Measurements from ENCODE around the gene ZRANB1.

The ZRANB1 gene

DNA sequence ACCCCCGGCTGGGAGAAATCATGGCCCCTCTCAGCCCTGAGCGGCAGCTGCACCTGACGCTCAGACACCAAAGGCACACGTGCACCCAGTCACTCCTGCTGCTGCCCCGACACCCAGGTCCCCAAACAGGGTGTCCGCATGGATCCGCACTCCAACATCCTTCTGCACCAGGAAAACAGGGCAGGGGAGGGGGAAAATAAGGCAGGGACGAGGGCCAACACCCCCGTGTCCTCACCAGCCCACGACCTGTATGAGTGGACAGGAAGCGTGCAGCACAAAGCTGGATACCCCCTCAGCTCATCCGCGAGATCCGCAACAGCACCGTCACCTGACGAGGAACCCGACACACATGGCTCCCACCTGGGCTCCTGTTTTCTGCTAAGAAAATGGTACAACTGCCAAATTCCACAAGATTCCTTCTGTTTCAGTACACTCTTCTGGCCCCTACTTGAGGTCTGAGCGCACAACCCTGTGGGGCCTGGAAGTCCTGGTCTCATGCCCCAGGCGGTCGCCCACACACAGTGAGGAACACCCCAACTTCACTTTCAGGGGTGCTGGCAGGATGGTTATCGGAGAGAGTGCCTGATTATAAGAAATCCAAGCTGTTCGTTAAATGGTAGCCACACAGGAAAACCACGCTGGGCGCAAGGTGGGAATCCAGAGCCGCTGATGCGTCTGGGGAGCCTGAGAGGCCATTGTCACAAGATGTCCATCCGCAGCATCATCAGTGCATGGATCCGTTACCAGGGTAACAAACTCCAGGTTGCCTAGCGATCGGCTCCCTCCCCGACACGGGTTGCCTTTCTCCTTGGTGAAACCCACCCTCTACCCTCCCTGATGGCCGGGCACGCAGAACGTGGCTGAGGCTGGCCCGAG lies 63.6 kb downstream of the ZRANB1 start:
- Histone ChIP-seq H3K36me3 (ENCODE audit: insufficient read depth, low read length) (peaks cover 13% of the 10 kb centered on the region), H3K9me3 (ENCODE audit: control insufficient read depth, insufficient read depth, low read length) (no peaks in the 10 kb centered on the region), H3K9ac (ENCODE audit: low read depth, low read length) (no peak overlapping the region), H3K4me1 (ENCODE audit: insufficient read depth, low read length) (peaks cover 17% of the 10 kb centered on the region)

DNA sequence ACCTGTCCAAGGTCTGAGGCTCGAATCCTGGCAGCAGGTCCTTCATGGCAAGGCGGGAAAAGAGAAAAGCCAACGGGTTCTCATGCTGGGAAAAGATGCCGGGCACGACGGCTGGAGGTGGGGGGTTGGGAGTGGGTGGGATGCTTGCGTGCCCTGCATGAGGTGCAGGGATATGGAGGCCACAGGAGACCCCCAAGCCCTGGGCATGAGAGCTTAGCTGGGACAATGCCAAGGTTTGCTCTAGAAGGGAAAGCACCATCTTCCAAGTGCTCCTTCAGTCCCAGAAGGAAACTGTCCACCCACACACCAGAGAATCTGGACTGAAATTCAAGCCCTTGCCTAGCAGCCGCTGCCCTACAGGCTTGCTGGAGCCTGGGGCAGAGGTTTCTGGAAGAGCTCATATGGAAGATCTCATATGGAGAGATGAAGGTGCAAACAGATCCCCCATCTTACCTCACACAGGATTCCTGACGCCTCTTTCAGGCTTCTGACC lies 64.3 kb downstream of the ZRANB1 start:
- Histone ChIP-seq H3K9me3 (ENCODE audit: control insufficient read depth, insufficient read depth, low read length) (no peaks in the 10 kb centered on the region), H3K36me3 (ENCODE audit: insufficient read depth, low read length) (peaks cover 13% of the 10 kb centered on the region), H3K4me1 (ENCODE audit: insufficient read depth, low read length) (peaks cover 24% of the 10 kb centered on the region), H3K9ac (ENCODE audit: low read depth, low read length) (no peak overlapping the region)

DNA sequence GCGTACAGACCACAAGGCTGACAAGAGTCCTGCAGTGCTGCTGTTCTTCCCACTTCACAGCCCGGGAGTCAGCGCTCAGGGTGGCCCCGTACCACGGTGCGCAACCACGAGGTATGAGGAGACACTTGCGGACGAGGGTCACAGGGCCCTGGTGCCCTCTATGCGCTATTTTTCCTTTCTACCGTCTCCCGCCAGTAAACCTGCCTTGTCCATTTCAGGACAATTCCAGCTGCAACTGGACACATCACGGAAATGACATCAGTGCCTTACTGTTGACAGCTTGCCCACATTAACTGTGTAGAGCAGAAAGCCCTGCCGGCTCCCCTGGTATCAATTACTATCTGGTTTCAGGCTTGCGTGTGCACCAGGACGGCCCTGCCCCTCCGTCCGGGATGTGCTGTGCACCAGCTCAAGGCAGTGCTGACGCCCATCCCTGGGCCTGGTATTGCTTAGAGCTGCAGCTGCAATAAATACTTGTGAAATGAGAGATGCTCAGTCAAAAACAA lies 65.1 kb downstream of the ZRANB1 start:
- Histone ChIP-seq H3K9me3 (ENCODE audit: control insufficient read depth, insufficient read depth, low read length) (no peaks in the 10 kb centered on the region), H3K9ac (ENCODE audit: low read depth, low read length) (no peak overlapping the region), H3K4me1 (ENCODE audit: insufficient read depth, low read length) (peaks cover 24% of the 10 kb centered on the region), H3K36me3 (ENCODE audit: insufficient read depth, low read length) (peaks cover 12% of the 10 kb centered on the region)

DNA sequence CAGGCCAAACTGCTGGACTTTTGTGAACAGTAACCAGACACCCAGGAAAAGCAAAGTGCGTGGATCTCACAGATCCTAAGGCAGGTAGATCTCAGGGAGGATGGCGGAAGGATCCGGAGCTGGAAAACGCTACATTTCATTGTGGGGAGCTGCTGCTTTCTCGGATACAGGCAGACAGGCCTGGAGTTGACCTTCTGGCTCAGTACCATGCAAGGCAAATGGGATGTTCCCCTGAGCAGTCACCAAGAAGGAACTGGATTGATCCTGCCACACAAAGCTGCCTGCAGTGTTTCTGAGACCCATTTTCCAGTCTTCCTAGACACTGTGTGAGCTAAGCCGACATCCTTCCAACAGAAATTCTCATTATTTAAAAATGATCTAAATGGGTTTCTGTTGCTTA lies 65.5 kb downstream of the ZRANB1 start:
- H3K9ac ChIP-seq (ENCODE audit: low read depth, low read length) = no peak overlapping the region
- H3K4me1 ChIP-seq (ENCODE audit: insufficient read depth, low read length) = peaks cover 24% of the 10 kb centered on the region
- peaks cover 12% of the 10 kb centered on the region for H3K36me3 ChIP-seq (ENCODE audit: insufficient read depth, low read length)
- no peaks in the 10 kb centered on the region for H3K9me3 ChIP-seq (ENCODE audit: control insufficient read depth, insufficient read depth, low read length)

DNA sequence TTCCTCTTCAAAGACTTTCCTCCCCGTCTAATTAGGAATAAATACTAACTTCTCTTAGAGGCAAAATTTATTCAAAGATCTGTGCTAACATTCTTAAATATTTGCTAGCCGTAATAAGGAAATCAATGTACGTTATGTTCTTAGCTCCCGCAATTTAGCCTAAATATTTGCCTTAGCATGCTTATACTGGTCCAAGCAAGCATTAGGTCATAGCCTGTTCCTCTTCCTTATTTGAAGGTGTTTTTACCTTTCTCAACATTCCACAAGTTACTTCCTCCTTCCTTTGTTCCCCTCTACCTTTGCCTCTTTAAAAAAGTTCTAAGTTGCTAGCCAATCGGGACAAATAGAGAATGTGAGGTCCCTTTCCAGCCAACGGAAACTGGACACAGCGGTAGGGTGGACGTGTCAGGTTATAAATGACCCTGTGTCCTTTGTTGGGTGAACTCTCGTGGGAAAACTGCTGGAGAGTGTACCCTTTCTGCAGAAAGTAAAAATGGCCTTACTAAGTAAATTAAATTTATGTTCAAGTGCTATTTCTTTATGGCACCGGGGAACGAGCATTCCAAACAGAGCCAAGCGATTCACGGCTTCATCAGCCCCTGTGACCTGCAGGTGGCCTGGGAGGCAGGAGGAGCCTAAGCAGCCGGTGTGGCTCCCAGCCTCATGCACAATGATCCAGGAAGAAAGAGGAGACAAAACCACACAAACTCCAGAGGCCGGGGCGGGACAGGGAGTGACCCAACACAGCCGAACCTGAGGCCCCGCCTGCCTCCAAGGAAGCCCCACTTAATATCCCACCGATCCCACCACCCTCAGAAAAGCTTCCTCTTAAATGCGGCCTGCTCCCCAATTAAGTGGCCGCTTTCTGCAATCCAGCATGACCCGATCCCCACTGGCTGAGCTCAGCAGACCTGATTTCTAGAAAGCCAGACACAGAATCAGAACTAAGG lies 67.0 kb downstream of the ZRANB1 start:
- Histone ChIP-seq H3K4me1 (ENCODE audit: insufficient read depth, low read length) (peaks cover 24% of the 10 kb centered on the region), H3K9me3 (ENCODE audit: control insufficient read depth, insufficient read depth, low read length) (no peaks in the 10 kb centered on the region), H3K36me3 (ENCODE audit: insufficient read depth, low read length) (peaks cover 7% of the 10 kb centered on the region), H3K9ac (ENCODE audit: low read depth, low read length) (no peak overlapping the region)

DNA sequence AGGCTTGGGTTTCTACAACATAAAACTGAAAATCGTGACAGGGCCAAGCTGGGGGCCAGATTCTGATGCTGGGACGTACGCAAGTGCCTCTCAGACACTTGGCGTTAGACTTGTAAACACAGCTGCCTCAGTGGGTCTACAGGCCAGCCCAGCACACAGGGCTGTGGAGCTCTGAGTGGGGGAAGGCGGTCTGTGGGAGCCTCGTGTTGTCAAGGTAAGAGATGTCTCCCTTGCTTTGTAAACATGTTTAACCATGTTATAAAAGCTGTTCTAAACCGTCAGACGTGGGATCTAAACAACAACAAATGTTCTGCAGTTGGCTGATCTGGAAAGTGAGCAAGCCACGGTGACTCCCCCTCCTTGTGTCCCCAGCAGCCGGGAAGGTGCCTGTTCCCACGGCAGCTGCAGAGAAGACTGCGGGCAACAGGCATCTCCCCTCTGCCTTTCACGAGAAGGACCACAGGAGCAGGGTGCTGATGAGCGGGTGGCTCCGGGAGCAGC lies 67.8 kb downstream of the ZRANB1 start:
- H3K36me3 ChIP-seq (ENCODE audit: insufficient read depth, low read length) = peaks cover 10% of the 10 kb centered on the region
- peaks cover 24% of the 10 kb centered on the region for H3K4me1 ChIP-seq (ENCODE audit: insufficient read depth, low read length)
- H3K9ac ChIP-seq (ENCODE audit: low read depth, low read length) = no peak overlapping the region
- no peaks in the 10 kb centered on the region for H3K9me3 ChIP-seq (ENCODE audit: control insufficient read depth, insufficient read depth, low read length)

DNA sequence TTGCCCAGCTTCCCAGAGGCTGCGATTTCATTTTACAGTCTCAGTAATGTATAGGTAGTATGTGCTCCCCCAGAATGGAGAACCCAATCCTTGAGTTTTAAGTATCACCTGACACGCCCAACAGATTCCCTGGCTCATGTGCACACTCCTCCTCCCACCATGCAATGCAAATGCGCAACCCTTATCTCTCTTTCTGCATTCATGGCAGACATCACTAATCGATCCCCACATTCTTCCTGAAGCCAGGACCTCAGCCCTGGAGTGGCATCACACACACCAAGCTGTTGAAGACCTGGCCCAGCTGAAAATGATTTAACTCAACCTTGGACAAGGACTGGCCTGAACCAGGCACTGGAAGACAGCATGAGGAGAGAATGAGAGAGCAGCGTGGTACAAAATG lies 68.4 kb downstream of the ZRANB1 start:
- no peak overlapping the region for H3K9ac ChIP-seq (ENCODE audit: low read depth, low read length)
- H3K36me3 ChIP-seq (ENCODE audit: insufficient read depth, low read length) = peaks cover 13% of the 10 kb centered on the region
- H3K4me1 ChIP-seq (ENCODE audit: insufficient read depth, low read length) = peaks cover 24% of the 10 kb centered on the region
- H3K9me3 ChIP-seq (ENCODE audit: control insufficient read depth, insufficient read depth, low read length) = no peaks in the 10 kb centered on the region

DNA sequence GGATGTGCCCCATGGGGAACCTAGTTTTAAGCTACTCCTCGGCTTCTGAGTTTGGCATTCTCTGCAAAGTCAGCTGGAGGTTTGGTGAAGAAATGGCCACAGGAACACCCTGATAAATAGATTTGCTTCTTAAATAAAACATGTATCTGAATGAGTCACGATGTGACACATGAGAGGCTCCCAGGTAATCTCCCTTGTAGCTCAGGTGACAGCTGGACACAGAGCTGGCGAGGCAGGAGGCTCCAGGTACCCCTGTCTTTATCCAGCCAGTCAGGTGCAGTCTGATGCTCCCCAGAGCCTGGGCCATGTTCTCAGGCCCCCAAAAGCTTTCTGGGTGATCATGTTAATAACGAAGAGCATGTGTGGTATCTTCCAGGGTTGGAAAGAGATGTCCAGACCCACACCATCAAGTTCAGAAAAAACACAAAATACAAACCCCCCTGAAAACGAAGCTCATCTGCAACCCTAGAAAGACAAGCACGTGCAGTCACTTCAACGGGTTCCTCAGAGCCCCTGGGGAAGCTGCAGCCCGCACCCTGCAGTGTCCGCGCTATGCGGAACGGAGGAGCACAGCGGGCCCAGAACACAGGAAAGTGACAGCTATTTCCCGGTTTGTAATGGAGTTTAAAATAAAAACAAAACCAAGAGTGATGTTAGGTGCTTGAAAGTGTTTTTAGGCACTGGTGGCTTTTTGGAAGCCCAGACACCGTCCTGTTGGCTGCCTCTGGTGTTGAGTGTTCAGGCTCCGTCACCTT lies 69.4 kb downstream of the ZRANB1 start:
- H3K36me3 ChIP-seq (ENCODE audit: insufficient read depth, low read length) = peaks cover 13% of the 10 kb centered on the region
- no peaks in the 10 kb centered on the region for H3K9me3 ChIP-seq (ENCODE audit: control insufficient read depth, insufficient read depth, low read length)
- no peak overlapping the region for H3K9ac ChIP-seq (ENCODE audit: low read depth, low read length)
- peaks cover 24% of the 10 kb centered on the region for H3K4me1 ChIP-seq (ENCODE audit: insufficient read depth, low read length)

DNA sequence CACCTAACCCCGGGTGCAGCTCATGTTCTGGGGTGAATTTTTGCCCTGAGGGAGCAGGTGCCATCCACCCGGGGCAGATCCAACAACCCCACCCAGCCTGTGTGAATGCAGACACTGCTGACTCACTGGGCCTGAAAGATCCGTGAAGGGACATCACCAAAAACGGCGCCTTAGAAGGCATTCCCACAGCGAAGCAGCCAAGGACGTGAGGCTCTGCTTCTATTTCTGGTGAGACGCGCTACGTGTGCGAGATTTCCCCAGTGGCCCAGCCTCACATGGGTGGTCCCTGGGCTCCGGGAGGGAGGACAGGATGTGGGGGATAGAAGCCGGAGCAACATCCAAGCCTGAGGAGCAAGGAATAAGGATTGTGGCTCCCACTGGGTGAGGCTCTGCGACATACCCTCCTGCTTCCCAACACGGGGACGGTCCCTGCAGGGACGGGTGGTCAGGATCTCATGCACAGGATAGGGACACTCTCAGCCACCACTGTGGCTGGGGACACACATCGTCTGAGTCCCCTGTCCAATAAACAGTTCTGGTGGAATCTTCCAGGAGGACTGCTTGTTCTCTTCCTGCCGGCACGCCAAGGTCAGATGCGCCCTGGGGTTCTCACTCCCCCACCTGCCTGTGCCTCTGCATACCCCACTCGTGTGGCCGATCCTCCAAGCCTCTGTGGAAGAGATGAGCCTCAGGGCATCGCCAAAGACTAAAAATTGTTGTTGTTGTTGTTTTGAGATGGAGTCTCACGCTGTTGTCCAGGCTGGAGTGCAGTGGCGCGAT lies 70.2 kb downstream of the ZRANB1 start:
- Histone ChIP-seq H3K9me3 (ENCODE audit: control insufficient read depth, insufficient read depth, low read length) (no peaks in the 10 kb centered on the region), H3K36me3 (ENCODE audit: insufficient read depth, low read length) (peaks cover 20% of the 10 kb centered on the region), H3K9ac (ENCODE audit: low read depth, low read length) (no peak overlapping the region), H3K4me1 (ENCODE audit: insufficient read depth, low read length) (peaks cover 24% of the 10 kb centered on the region)

DNA sequence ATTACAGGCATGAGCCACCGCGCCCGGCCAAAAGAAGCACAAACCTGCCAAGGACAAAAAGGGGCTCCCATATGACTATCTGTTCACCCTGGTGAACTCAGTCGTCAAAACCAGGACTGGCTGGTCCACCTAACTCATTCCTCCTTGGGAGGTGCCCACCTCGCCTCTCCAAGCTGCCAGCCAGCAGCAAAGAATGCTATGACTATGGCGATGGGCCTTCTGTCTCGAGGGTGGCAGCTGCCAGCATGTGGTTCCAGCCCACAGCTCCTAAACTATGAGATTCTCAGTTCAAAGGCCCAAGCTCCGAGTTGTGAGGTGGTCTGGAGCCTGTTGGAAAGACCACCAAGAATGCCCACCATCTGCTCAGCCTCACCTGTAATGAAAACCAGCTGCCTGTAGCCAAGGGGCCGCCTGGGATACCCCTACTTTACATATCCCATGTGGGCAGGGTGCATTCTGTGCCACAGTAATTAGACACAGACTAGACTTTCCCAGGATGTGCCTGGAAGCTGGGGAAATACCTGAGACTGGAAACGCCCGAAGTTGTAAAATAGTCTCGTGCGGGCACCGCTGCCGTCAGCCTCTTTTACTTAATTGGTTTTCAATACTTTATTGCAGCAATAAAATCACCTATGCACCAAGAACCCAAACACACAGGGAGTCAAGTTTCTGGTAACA lies 71.1 kb downstream of the ZRANB1 start:
- H3K9me3 ChIP-seq (ENCODE audit: control insufficient read depth, insufficient read depth, low read length) = no peaks in the 10 kb centered on the region
- peaks cover 24% of the 10 kb centered on the region for H3K4me1 ChIP-seq (ENCODE audit: insufficient read depth, low read length)
- no peak overlapping the region for H3K9ac ChIP-seq (ENCODE audit: low read depth, low read length)
- H3K36me3 ChIP-seq (ENCODE audit: insufficient read depth, low read length) = peaks cover 21% of the 10 kb centered on the region

DNA sequence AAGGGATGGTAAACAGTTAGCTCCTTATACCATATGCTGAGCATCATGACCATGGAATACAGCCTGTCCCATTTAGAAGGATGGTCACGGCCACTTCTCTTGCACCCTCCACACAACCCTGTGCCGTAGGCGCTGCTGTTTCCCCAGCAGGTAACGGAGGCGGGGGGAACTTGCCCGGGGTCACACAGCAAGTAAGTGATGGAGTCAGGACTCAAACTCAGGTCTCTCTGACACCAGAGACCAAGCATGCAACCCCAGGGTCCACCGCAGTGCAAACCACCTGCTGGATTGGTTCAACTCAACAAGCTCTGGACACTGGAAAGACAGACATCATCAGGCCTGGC lies 71.6 kb downstream of the ZRANB1 start:
- Histone ChIP-seq H3K4me1 (ENCODE audit: insufficient read depth, low read length) (peaks cover 24% of the 10 kb centered on the region), H3K9ac (ENCODE audit: low read depth, low read length) (no peak overlapping the region), H3K36me3 (ENCODE audit: insufficient read depth, low read length) (peaks cover 18% of the 10 kb centered on the region), H3K9me3 (ENCODE audit: control insufficient read depth, insufficient read depth, low read length) (no peaks in the 10 kb centered on the region)

DNA sequence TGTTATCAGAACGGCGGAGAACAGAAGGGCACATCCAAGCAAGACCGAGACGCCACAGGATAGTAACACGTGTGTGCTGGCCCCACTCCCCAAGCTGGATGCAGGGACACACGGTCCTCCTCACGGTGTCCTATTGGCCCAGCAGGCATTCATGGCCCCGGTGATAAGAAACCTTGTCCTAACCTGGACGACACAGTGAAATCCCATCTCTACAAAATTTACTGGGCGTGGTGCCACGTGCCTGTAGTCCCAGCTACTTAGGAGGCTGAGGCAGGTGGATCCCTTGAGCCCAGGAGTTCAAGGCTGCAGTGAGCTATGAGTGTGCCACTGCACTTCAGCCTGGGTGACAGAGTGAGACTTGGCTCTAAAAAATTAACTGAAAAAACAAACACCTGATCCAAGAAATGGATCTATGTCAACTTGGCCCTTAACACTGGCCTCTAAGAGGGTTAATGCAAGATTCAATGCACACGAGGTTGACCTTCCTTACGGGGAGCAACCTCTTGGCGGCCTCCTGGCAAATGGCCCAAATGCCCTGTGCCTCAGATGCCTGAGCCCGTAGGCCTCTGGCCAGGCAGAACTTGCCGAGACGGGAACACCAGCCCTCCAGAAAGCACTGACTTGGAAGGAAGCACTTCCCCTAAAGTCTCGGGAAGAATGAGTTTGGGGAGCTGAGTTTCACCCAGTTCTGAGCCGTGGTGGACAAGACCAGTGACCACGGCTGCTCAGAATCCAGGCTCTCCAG lies 72.3 kb downstream of the ZRANB1 start:
- H3K4me1 ChIP-seq (ENCODE audit: insufficient read depth, low read length) = peaks cover 17% of the 10 kb centered on the region
- H3K36me3 ChIP-seq (ENCODE audit: insufficient read depth, low read length) = peaks cover 18% of the 10 kb centered on the region
- no peak overlapping the region for H3K9ac ChIP-seq (ENCODE audit: low read depth, low read length)
- no peaks in the 10 kb centered on the region for H3K9me3 ChIP-seq (ENCODE audit: control insufficient read depth, insufficient read depth, low read length)
